Ishikawa (cell line): Measurements from ENCODE around the gene SART3.

Experiments used
- CREB1 ChIP-seq: IDR thresholded peaks from 2 replicates; pipeline ENCODE4 v1.6.1; 2012; ENCODE audit warnings: low read depth
- EP300 ChIP-seq: IDR thresholded peaks from 2 replicates; pipeline ENCODE4 v1.6.1; 2012; ENCODE audit warnings: borderline replicate concordance
- TCF12 ChIP-seq: IDR thresholded peaks from 2 replicates; pipeline ENCODE4 v1.6.1; 2012; ENCODE audit warnings: low read depth
- TEAD4 ChIP-seq: IDR thresholded peaks from 2 replicates; pipeline ENCODE4 v1.6.1; 2012
- USF1 ChIP-seq: IDR thresholded peaks from 2 replicates; pipeline ENCODE4 v1.6.1; 2012
- TF ChIP-seq, protein P1 (sequence below): IDR thresholded peaks from 2 replicates; pipeline ENCODE4 v1.6.1; 2012; ENCODE audit warnings: low read depth, mild to moderate bottlenecking

DNA sequence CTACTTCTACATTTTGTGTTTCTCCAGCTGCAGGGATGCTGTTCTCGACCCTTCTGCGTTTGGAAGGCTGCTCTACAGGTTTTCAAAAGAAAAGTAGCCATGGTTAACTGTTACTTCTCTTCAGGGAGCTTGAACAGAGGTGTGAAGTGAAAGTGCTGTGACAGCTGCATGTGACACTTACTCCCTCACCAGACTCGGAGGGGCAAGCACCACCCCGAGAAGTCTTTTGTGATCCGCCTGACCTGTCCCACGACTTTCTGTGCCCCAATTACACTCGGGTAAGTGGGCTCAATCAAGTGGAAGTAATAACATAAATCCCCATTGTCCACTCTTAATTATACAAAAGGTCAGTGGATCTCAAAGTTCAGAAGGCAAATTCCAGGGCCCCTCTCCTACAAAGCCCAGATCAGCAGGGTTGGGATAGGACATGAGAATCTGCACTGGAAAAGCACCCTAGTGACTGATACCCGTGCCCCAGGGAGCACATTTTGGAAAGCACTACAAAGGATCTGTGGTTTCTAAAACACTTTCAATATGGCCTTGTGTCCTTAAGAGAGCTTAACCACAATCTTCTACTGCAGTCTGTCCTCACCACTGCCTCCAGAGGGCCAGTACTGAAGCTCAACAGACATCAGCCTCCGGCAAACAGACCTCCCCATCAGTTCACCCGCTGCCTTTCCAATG lies 34.3 kb downstream of the SART3 start:
- TF ChIP-seq CREB1 (no peak), EP300 (no peak), TEAD4 (no peak), TCF12 (no peak), USF1 (no peak)
- TF ChIP-seq, protein P1, sequence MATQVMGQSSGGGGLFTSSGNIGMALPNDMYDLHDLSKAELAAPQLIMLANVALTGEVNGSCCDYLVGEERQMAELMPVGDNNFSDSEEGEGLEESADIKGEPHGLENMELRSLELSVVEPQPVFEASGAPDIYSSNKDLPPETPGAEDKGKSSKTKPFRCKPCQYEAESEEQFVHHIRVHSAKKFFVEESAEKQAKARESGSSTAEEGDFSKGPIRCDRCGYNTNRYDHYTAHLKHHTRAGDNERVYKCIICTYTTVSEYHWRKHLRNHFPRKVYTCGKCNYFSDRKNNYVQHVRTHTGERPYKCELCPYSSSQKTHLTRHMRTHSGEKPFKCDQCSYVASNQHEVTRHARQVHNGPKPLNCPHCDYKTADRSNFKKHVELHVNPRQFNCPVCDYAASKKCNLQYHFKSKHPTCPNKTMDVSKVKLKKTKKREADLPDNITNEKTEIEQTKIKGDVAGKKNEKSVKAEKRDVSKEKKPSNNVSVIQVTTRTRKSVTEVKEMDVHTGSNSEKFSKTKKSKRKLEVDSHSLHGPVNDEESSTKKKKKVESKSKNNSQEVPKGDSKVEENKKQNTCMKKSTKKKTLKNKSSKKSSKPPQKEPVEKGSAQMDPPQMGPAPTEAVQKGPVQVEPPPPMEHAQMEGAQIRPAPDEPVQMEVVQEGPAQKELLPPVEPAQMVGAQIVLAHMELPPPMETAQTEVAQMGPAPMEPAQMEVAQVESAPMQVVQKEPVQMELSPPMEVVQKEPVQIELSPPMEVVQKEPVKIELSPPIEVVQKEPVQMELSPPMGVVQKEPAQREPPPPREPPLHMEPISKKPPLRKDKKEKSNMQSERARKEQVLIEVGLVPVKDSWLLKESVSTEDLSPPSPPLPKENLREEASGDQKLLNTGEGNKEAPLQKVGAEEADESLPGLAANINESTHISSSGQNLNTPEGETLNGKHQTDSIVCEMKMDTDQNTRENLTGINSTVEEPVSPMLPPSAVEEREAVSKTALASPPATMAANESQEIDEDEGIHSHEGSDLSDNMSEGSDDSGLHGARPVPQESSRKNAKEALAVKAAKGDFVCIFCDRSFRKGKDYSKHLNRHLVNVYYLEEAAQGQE, result no peak
